ENCODE results near the gene INPP1. TPM values are rescaled to one million over a fixed set of nuclear protein-coding genes. Genes with fewer than 3 reads are reported as not detected.

The INPP1 gene
- total RNA-seq, 1 experiment from 2014 or later, result 4.3 TPM

- no peak overlapping the region for H3K14ac ChIP-seq (ENCODE audit: insufficient read depth, low read length)
- no peak overlapping the region for H2BK20ac ChIP-seq (ENCODE audit: low read depth, low read length, poor library complexity, severe bottlenecking)
- no peak overlapping the region for H3K4me3 Mint-ChIP-seq
- H3K4ac ChIP-seq (ENCODE audit: low read depth, low read length), result no peak overlapping the region
- no peak overlapping the region for H3K18ac ChIP-seq (ENCODE audit: insufficient read length, low read depth, low read length)
- no CpG with 5 or more reads among the region's 3 CpGs for WGBS (ENCODE audit: extremely low coverage, insufficient read length, low lambda C conversion rate)
- TF ChIP-seq, protein P1, sequence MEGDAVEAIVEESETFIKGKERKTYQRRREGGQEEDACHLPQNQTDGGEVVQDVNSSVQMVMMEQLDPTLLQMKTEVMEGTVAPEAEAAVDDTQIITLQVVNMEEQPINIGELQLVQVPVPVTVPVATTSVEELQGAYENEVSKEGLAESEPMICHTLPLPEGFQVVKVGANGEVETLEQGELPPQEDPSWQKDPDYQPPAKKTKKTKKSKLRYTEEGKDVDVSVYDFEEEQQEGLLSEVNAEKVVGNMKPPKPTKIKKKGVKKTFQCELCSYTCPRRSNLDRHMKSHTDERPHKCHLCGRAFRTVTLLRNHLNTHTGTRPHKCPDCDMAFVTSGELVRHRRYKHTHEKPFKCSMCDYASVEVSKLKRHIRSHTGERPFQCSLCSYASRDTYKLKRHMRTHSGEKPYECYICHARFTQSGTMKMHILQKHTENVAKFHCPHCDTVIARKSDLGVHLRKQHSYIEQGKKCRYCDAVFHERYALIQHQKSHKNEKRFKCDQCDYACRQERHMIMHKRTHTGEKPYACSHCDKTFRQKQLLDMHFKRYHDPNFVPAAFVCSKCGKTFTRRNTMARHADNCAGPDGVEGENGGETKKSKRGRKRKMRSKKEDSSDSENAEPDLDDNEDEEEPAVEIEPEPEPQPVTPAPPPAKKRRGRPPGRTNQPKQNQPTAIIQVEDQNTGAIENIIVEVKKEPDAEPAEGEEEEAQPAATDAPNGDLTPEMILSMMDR (conservative IDR thresholded peaks at IDR 0.05), result no peak
- H3K27me3 ChIP-seq (ENCODE audit: insufficient read depth, low read length), result no peaks in the 10 kb centered on the region
- H4K91ac ChIP-seq (ENCODE audit: insufficient read length, low read depth, low read length), result no peak overlapping the region
- H2AFZ ChIP-seq (ENCODE audit: low read length), result no peak overlapping the region
- no peaks in the 10 kb centered on the region for H3K4me1 ChIP-seq (ENCODE audit: insufficient read depth, low read length)
- H3K9ac ChIP-seq (ENCODE audit: extremely low read depth, insufficient read length, low read length), result no peak overlapping the region
- no peak overlapping the region for H3K27ac ChIP-seq (ENCODE audit: insufficient read length, low read depth, low read length)
- no peak overlapping the region for H3K56ac ChIP-seq (ENCODE audit: insufficient read length, low read depth, low read length)
- H2BK15ac ChIP-seq (ENCODE audit: low read depth, low read length), result no peak overlapping the region
- H3K4me2 ChIP-seq (ENCODE audit: insufficient read depth, insufficient read length, low read length), result no peak overlapping the region
- H3K79me1 ChIP-seq (ENCODE audit: insufficient read depth, low read depth, low read length, poor library complexity, severe bottlenecking), result no peaks in the 10 kb centered on the region
- no peaks in the 10 kb centered on the region for H3K9me3 Mint-ChIP-seq
- no peak overlapping the region for H3T11ph ChIP-seq (ENCODE audit: low read length)
- H4K8ac ChIP-seq (replicated peaks; ENCODE audit: insufficient read length, low read depth, low read length), result no peak overlapping the region
- no peaks in the 10 kb centered on the region for H3K36me3 Mint-ChIP-seq (ENCODE audit: insufficient read depth in 1 of 3, low read depth in 3 of 3)
- no peak overlapping the region for H2BK120ac ChIP-seq (ENCODE audit: low read depth, low read length, poor library complexity, severe bottlenecking)
- peaks cover 0 to 2% of the 10 kb centered on the region in 2 experiments; a peak in 1 of 4 replicates for H3K4me1 Mint-ChIP-seq
- no peaks in the 10 kb centered on the region for H4K20me1 ChIP-seq (ENCODE audit: control insufficient read depth, insufficient read depth, insufficient read length)
- no peak overlapping the region for H3K23ac ChIP-seq (ENCODE audit: insufficient read length, low read depth, low read length)
- peaks cover 4% of the 10 kb centered on the region; the same call in 1 of the 2 replicates for H3K27me3 Mint-ChIP-seq (ENCODE audit: low read depth)
- no peak overlapping the region for H2BK5ac ChIP-seq (ENCODE audit: insufficient read length, low read length)
- H2AK5ac ChIP-seq (ENCODE audit: insufficient read length, low read length), result no peak overlapping the region
- H3K9me3 ChIP-seq (ENCODE audit: control insufficient read depth, low read depth, low read length), result no peaks in the 10 kb centered on the region
- no peak overlapping the region for H2BK12ac ChIP-seq (ENCODE audit: insufficient read length, low read depth, low read length)
- no peak for DNase-seq
- H3K23me2 ChIP-seq (ENCODE audit: insufficient read length, low read depth, low read length, poor library complexity, severe bottlenecking), result no peaks in the 10 kb centered on the region
- no peaks in the 10 kb centered on the region for H3K79me2 ChIP-seq (ENCODE audit: insufficient read depth, low read length)
- H4K5ac ChIP-seq (ENCODE audit: insufficient read length, low read depth, low read length), result no peak overlapping the region
- no peak overlapping the region for H3K27ac Mint-ChIP-seq
These were observed 44.0 kb downstream of the INPP1 start for GRCh38 chr2:190387422-190387821.

Data from H9 (cell line).